Fibroblast of lung (primary cell): ENCODE results near the gene SERTAD2. TPM values are rescaled to one million over a fixed set of nuclear protein-coding genes. Genes with fewer than 3 reads are reported as not detected.

ENCODE experiments used
- DNase-seq, 2 donors: peaks; one replicate each; pipeline versions ENCODE4 v3.0.0 to v3.0.0-alpha.2; 2010; ENCODE audit warnings: low read depth in 2 of 2
- H2AFZ ChIP-seq: 2 replicates; pipeline ENCODE4 v1.5.1; 2012; ENCODE audit warnings: low read length, control low read depth, inconsistent platforms
- H3K27ac ChIP-seq: 2 replicates; pipeline ENCODE4 v1.5.1; 2011; ENCODE audit warnings: low read length, control low read depth; ENCODE audit not compliant: insufficient read depth
- H3K27me3 ChIP-seq: 2 replicates; pipeline ENCODE4 v1.5.1; 2011; ENCODE audit warnings: mild to moderate bottlenecking, low read length; ENCODE audit not compliant: control insufficient read depth, insufficient read depth
- H3K36me3 ChIP-seq: 2 replicates; pipeline ENCODE4 v1.5.1; 2011; ENCODE audit warnings: low read length; ENCODE audit not compliant: control insufficient read depth, insufficient read depth
- H3K4me1 ChIP-seq: 2 replicates; pipeline ENCODE4 v1.5.1; 2011; ENCODE audit warnings: low read length; ENCODE audit not compliant: control insufficient read depth, insufficient read depth; ENCODE audit errors: extremely low read depth
- H3K4me2 ChIP-seq: 2 replicates; pipeline ENCODE4 v1.5.1; 2011; ENCODE audit warnings: low read length, control low read depth; ENCODE audit not compliant: insufficient read depth; ENCODE audit errors: extremely low read depth
- H3K4me3 ChIP-seq, 4 experiments: fragments of 200-600 bp in 1 of 4; sonication (generic) in 1 of 4; replicated peaks in 1 of 4; 2 replicates each; pipeline ENCODE4 v1.5.1; 2011 to 2016; ENCODE audit warnings: low read length in 4 of 4, low read depth in 3 of 4, mild to moderate bottlenecking in 3 of 4, control low read depth in 2 of 4, inconsistent platforms in 1 of 4, mixed read lengths in 1 of 4; ENCODE audit not compliant: insufficient read depth in 1 of 4; ENCODE audit errors: control extremely low read depth in 1 of 4
- H3K79me2 ChIP-seq: 2 replicates; pipeline ENCODE4 v1.5.1; 2012; ENCODE audit warnings: mild to moderate bottlenecking, low read length, inconsistent platforms; ENCODE audit not compliant: control insufficient read depth, insufficient read depth
- H3K9ac ChIP-seq: 2 replicates; pipeline ENCODE4 v1.5.1; 2011; ENCODE audit warnings: mild to moderate bottlenecking, low read length, control low read depth; ENCODE audit not compliant: insufficient read depth
- H3K9me3 ChIP-seq: 2 replicates; pipeline ENCODE4 v1.5.1; 2012; ENCODE audit warnings: low read depth, low read length; ENCODE audit not compliant: control insufficient read depth, insufficient read depth
- H4K20me1 ChIP-seq: 2 replicates; pipeline ENCODE4 v1.5.1; 2011; ENCODE audit warnings: low read length; ENCODE audit not compliant: control insufficient read depth, insufficient read depth; ENCODE audit errors: extremely low read depth
- EZH2 ChIP-seq: IDR thresholded peaks from 2 replicates; pipeline ENCODE4 v1.5.1; 2012; ENCODE audit warnings: low read length, control low read depth, mild to moderate bottlenecking; ENCODE audit errors: missing control alignments
- polyA plus RNA-seq, 2 donors: library from polyadenylated mRNA; depleted of rRNA in 1 of 2; stranded (reverse) in 1 of 2; unstranded in 1 of 2; fragments of >200 nt; gene quantifications; 2 replicates each; pipeline ENCODE4 v1.2.1, GENCODE V29; 2011 to 2012; ENCODE audit warnings: missing spikeins in 1 of 2
- total RNA-seq: library from RNA; depleted of rRNA; stranded (reverse); fragments of >200 nt; gene quantifications from 2 replicates; pipeline ENCODE4 v1.2.1, GENCODE V29; 2014
- TF ChIP-seq, protein P1 (sequence below), 2 donors: IDR thresholded peaks in 1 of 2; conservative IDR thresholded peaks in 1 of 2; 1 replicate in 1 of 2; 2 replicates in 1 of 2; pipeline ENCODE4 v1.5.1; 2011 to 2012; ENCODE audit warnings: low read length in 2 of 2, control low read depth in 1 of 2, inconsistent platforms in 1 of 2, low read depth in 1 of 2, mild to moderate bottlenecking in 1 of 2

Gene SERTAD2
- total and polyA plus RNA-seq, 2 donors (not counting 1 experiment from before 2014, with no cell fraction given) = 15.2 to 16.5 TPM

- H4K20me1 ChIP-seq = no peaks in the 10 kb centered on the region
- no peak overlapping the region for H3K9ac ChIP-seq
- no peak for TF ChIP-seq EZH2
- TF ChIP-seq, protein P1, sequence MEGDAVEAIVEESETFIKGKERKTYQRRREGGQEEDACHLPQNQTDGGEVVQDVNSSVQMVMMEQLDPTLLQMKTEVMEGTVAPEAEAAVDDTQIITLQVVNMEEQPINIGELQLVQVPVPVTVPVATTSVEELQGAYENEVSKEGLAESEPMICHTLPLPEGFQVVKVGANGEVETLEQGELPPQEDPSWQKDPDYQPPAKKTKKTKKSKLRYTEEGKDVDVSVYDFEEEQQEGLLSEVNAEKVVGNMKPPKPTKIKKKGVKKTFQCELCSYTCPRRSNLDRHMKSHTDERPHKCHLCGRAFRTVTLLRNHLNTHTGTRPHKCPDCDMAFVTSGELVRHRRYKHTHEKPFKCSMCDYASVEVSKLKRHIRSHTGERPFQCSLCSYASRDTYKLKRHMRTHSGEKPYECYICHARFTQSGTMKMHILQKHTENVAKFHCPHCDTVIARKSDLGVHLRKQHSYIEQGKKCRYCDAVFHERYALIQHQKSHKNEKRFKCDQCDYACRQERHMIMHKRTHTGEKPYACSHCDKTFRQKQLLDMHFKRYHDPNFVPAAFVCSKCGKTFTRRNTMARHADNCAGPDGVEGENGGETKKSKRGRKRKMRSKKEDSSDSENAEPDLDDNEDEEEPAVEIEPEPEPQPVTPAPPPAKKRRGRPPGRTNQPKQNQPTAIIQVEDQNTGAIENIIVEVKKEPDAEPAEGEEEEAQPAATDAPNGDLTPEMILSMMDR (conservative IDR thresholded peaks at IDR 0.05 in 1 of 2, IDR thresholded peaks at IDR 0.05 in 1 of 2; ENCODE audit: low read depth in 1 of 2, low read length in 2 of 2) = no peak
- H3K9me3 ChIP-seq = no peaks in the 10 kb centered on the region
- H3K36me3 ChIP-seq = peaks cover 2% of the 10 kb centered on the region
- no peak overlapping the region for H3K4me3 ChIP-seq
- H3K4me2 ChIP-seq = no peak overlapping the region
- no peak overlapping the region for H2AFZ ChIP-seq
- no peaks in the 10 kb centered on the region for H3K27me3 ChIP-seq
- no peak for DNase-seq
- peaks cover 4% of the 10 kb centered on the region for H3K79me2 ChIP-seq
- no peak overlapping the region for H3K27ac ChIP-seq
- peaks cover 13% of the 10 kb centered on the region for H3K4me1 ChIP-seq
Observed at GRCh38 chr2:64630752-64631151, 23.0 kb downstream of the SERTAD2 start.

DNA sequence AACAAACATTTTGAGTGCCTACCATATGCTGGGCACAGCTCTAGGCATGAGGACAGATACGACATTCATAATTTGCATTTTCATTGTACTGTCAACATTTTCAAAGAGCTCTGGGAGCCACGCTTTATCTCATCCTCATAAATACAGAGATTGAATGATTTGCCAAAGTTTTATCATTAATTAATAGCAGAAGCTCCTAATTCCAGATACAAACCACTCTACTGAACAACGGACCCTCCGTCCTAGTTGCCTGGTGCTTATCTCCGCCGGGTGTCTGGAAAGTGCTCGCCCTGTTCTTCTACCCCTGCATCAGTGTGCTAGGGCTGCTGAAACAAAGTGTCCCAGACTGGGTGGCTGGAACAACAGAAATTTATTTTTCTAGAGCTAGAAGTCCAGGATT is 23.8 kb downstream of the SERTAD2 start:
- Histone ChIP-seq H4K20me1 (no peaks in the 10 kb centered on the region), H3K27ac (no peak overlapping the region)

GRCh38 chr2:64629329-64629781 is 24.4 kb downstream of the SERTAD2 start:
- no peaks in the 10 kb centered on the region for H3K27me3 ChIP-seq
- no peaks in the 10 kb centered on the region for H3K79me2 ChIP-seq
- peaks cover 1% of the 10 kb centered on the region for H3K36me3 ChIP-seq
- no peak overlapping the region for H3K4me3 ChIP-seq
- H4K20me1 ChIP-seq = no peaks in the 10 kb centered on the region
- H3K4me2 ChIP-seq = no peak overlapping the region
- no peaks in the 10 kb centered on the region for H3K9me3 ChIP-seq
- TF ChIP-seq, protein P1 (conservative IDR thresholded peaks at IDR 0.05 in 1 of 2, IDR thresholded peaks at IDR 0.05 in 1 of 2; ENCODE audit: low read depth in 1 of 2, low read length in 2 of 2) = no peak
- no peak for TF ChIP-seq EZH2
- no peak overlapping the region for H3K27ac ChIP-seq
- H3K4me1 ChIP-seq = peaks cover 9% of the 10 kb centered on the region
- no peak overlapping the region for H2AFZ ChIP-seq
- no peak overlapping the region for H3K9ac ChIP-seq
- DNase-seq = no peak

More for the DNA sequence above, 23.8 kb downstream of the SERTAD2 start:
- Histone ChIP-seq H3K27me3 (no peaks in the 10 kb centered on the region), H3K4me2 (no peak overlapping the region), H3K9ac (no peak overlapping the region), H3K36me3 (peaks cover 1% of the 10 kb centered on the region), H2AFZ (no peak overlapping the region), H3K4me3 (no peak overlapping the region), H3K79me2 (peaks cover 1% of the 10 kb centered on the region), H3K4me1 (peaks cover 12% of the 10 kb centered on the region), H3K9me3 (no peaks in the 10 kb centered on the region)
- no peak for DNase-seq
- TF ChIP-seq, protein P1 (conservative IDR thresholded peaks at IDR 0.05 in 1 of 2, IDR thresholded peaks at IDR 0.05 in 1 of 2; ENCODE audit: low read depth in 1 of 2, low read length in 2 of 2) = no peak
- no peak for TF ChIP-seq EZH2
